Stimulated activated CD8-positive, alpha-beta memory T cell treated with anti-CD3 and anti-CD28 coated beads, Interleukin-4, amount 100 ng/mL, for 24 hours (primary cell): Measurements from ENCODE around the gene JAK1.
"Not testable (repeated sequence)": the region's sequence is repeated elsewhere in the genome, so short reads cannot be mapped to it uniquely, and the experiment has no call there.

ENCODE experiments used
- DNase-seq: peaks from one replicate; pipeline ENCODE4 v3.0.0-alpha.2; 2020; ENCODE audit warnings: low read depth

The JAK1 gene

GRCh38 chr1:64948905-64949833, 17.2 kb downstream of the JAK1 start:
- no peak for DNase-seq

GRCh38 chr1:64948216-64948615, 18.1 kb downstream of the JAK1 start:
- DNase-seq, result no peak

- no peak for DNase-seq
Observed at GRCh38 chr1:64946916-64947315, 19.4 kb downstream of the JAK1 start.

- DNase-seq, result no peak
Observed at GRCh38 chr1:64944913-64945312, 21.4 kb downstream of the JAK1 start.

- no peak for DNase-seq
Observed at GRCh38 chr1:64942675-64943074, 23.7 kb downstream of the JAK1 start.

- no peak for DNase-seq
Observed at GRCh38 chr1:64942118-64942517, 24.2 kb downstream of the JAK1 start.

GRCh38 chr1:64941461-64942117, 24.8 kb downstream of the JAK1 start:
- DNase-seq, result no peak

- DNase-seq, result no peak
Observed at GRCh38 chr1:64940025-64940424, 26.3 kb downstream of the JAK1 start.

- DNase-seq, result no peak
Observed at GRCh38 chr1:64938991-64939390, 27.4 kb downstream of the JAK1 start.

GRCh38 chr1:64936956-64937355, 29.4 kb downstream of the JAK1 start:
- no peak for DNase-seq

GRCh38 chr1:64935551-64936155, 30.7 kb downstream of the JAK1 start:
- no peak for DNase-seq

GRCh38 chr1:64934878-64935275, 31.5 kb downstream of the JAK1 start:
- no peak for DNase-seq

- DNase-seq, result no peak
Observed at GRCh38 chr1:64934115-64934877, 32.1 kb downstream of the JAK1 start.

- no peak for DNase-seq
Observed at GRCh38 chr1:64933296-64934070, 32.9 kb downstream of the JAK1 start.

- DNase-seq, result no peak
Observed at GRCh38 chr1:64932962-64933295, 33.4 kb downstream of the JAK1 start.

GRCh38 chr1:64930640-64931039, 35.7 kb downstream of the JAK1 start:
- DNase-seq, result not testable (repeated sequence)

- no peak for DNase-seq
Observed at GRCh38 chr1:64929221-64929620, 37.1 kb downstream of the JAK1 start.

GRCh38 chr1:64928325-64928724, 38.0 kb downstream of the JAK1 start:
- DNase-seq, result no peak

GRCh38 chr1:64925594-64925993, 40.8 kb downstream of the JAK1 start:
- DNase-seq, result no peak

GRCh38 chr1:64923294-64923718, 43.0 kb downstream of the JAK1 start:
- DNase-seq, result peak; percentile 19

GRCh38 chr1:64922336-64922735, 44.0 kb downstream of the JAK1 start:
- DNase-seq, result no peak

- no peak for DNase-seq
Observed at GRCh38 chr1:64921771-64922170, 44.6 kb downstream of the JAK1 start.
